AG08395 (cell line): ENCODE measurements around the gene MBTPS2.

Experiments used
- DNase-seq: peaks from one replicate; pipeline ENCODE4 v3.0.0; 2012; ENCODE audit warnings: mixed read lengths, low spot score

The MBTPS2 gene

DNA sequence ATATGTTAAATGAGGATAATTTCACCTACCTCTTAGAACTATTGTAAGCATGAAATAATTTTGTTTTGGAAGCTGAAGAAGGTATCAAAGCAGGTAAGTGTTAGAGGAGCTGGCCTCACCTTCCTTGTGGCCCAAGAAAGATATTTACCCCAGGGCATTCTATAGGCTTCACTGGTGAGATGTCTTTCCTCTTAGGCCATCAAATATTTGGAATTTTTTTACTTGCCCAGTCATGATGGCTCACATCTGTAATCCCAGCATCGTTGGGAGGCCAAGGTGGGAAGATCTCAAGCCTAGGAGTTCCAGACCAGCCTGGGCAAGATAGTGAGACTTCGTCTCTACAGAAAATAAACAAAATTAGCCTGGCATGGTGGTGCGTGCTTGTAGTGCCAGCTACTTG lies 95.0 kb downstream of the MBTPS2 start:
- DNase-seq: no peak
